Transverse colon (tissue), 4 donors: ENCODE results near the gene NRAS. TPM values are rescaled to one million over a fixed set of nuclear protein-coding genes. Genes with fewer than 3 reads are reported as not detected.

Source experiments
- DNase-seq: peaks from one replicate; pipeline ENCODE4 v3.0.0-alpha.2; 2019
- H3K27ac ChIP-seq, 4 donors: fragments of 200-600 bp; sonication (generic); 2 replicates each; pipeline ENCODE4 v1.5.1; 2016 to 2018; ENCODE audit warnings: inconsistent platforms in 4 of 4
- H3K27me3 ChIP-seq: fragments of 200-600 bp; sonication (generic); 2 replicates; pipeline ENCODE4 v1.5.1; 2017; ENCODE audit warnings: inconsistent platforms
- H3K36me3 ChIP-seq, 4 donors: fragments of 200-600 bp; sonication (generic); 2 replicates each; pipeline ENCODE4 v1.5.1; 2017 to 2019; ENCODE audit warnings: inconsistent platforms in 4 of 4
- H3K4me1 ChIP-seq, 4 donors: fragments of 200-600 bp; sonication (generic); 2 replicates each; pipeline ENCODE4 v1.5.1; 2017 to 2020; ENCODE audit warnings: inconsistent platforms in 4 of 4
- H3K4me3 ChIP-seq, 4 donors: fragments of 200-600 bp; sonication (generic); 1 replicate in 1 of 4; 2 replicates in 3 of 4; pipeline versions ENCODE4 v1.5.1 to v1.6.1; 2017 to 2019; ENCODE audit warnings: inconsistent platforms in 4 of 4
- H3K9me3 ChIP-seq, 2 donors: fragments of 200-600 bp; sonication (generic); 2 replicates each; pipeline ENCODE4 v1.5.1; 2017 to 2019; ENCODE audit warnings: inconsistent platforms in 2 of 2
- CTCF ChIP-seq, 5 experiments: fragments of 200-600 bp in 3 of 5; fragments of 450-650 bp in 2 of 5; sonication (generic) in 3 of 5; IDR thresholded peaks; 1 replicate in 2 of 5; 2 replicates in 3 of 5; pipeline ENCODE4 v1.5.1; 2016 to 2017; ENCODE audit warnings: antibody characterized with exemption in 5 of 5, inconsistent platforms in 3 of 5, mild to moderate bottlenecking in 2 of 5, moderate library complexity in 1 of 5
- EP300 ChIP-seq: sonication (generic); formaldehyde crosslinking; IDR thresholded peaks from one replicate; pipeline ENCODE4 v1.6.1; 2017; ENCODE audit warnings: antibody characterized with exemption, low read depth
- POLR2A ChIP-seq: fragments of 450-650 bp; IDR thresholded peaks from one replicate; pipeline ENCODE4 v1.6.1; 2016; ENCODE audit warnings: antibody characterized with exemption, mild to moderate bottlenecking, moderate library complexity
- POLR2AphosphoS5 ChIP-seq, 3 donors: sonication (generic); formaldehyde crosslinking; IDR thresholded peaks; one replicate each; pipeline ENCODE4 v1.6.1; 2016; ENCODE audit warnings: antibody characterized with exemption in 3 of 3
- WGBS, 2 donors: methylation state at CpG; one replicate each; pipeline ENCODE4 v1.1.5; 2018; ENCODE audit warnings: low coverage in 1 of 2; 5-methylcytosine and 5-hydroxymethylcytosine counted together
- in situ Hi-C, 4 donors: fragments of 200-750 bp; cut with MboI; loops; one replicate each; pipeline versions ENCODE4 v1.15.0 to v1.15.1; 2017; ENCODE audit warnings: low sequenced_read_pairs in 3 of 4, low pct_ligation_motif_present in 1 of 4, low pct_unique_long_range_greater_than_20kb in 1 of 4
- intact Hi-C: fragments of 100-400 bp; cut with DNase I; formaldehyde crosslinking; loops from one replicate; pipeline ENCODE4 v1.15.1; 2023; ENCODE audit warnings: low total_unique reads
- total RNA-seq, 4 donors: library from RNA; depleted of rRNA; stranded (reverse); fragments of >200 nt; gene quantifications; one replicate each; pipeline ENCODE4 v1.1.0, GENCODE V29; 2016

NRAS gene
- total RNA-seq, 4 donors from 2014 or later, result 14.5 to 56.3 (median 44.6) TPM

GRCh38 chr1:114719424-114719787 lies 2.8 kb upstream of the NRAS start:
- Histone ChIP-seq H3K4me3 (no peak overlapping the region), H3K27me3 (no peaks in the 10 kb centered on the region), H3K9me3 (no peaks in the 10 kb centered on the region), H3K36me3 (peaks cover 0 to 64% (median 26%) of the 10 kb centered on the region in 4 donors), H3K4me1 (peaks cover 16 to 31% (median 21%) of the 10 kb centered on the region in 4 donors), H3K27ac (peak overlapping the region in 1 of 4 donors; percentile 14)
- 40 to 68% methylated on average over 3 of the region's 3 CpGs for WGBS, 2 donors
- intact Hi-C loops (no loop called here), in situ Hi-C loops (loop anchor here in 1 of 4 donors (25.0 kb wide), 1 partner anchor 132 kb away; the partner anchor contains the start of gene BCAS2)
- no peak for DNase-seq
- TF ChIP-seq POLR2A (no peak), CTCF (IDR thresholded peaks at IDR 0.05) (no peak), POLR2AphosphoS5 (IDR thresholded peaks at IDR 0.05) (no peak), EP300 (no peak)

GRCh38 chr1:114718661-114719423 lies 2.3 kb upstream of the NRAS start:
- intact Hi-C loops (no loop called here), in situ Hi-C loops (loop anchor here in 1 of 4 donors (25.0 kb wide), 1 partner anchor 132 kb away; the partner anchor contains the start of gene BCAS2)
- no peaks in the 10 kb centered on the region for H3K9me3 ChIP-seq
- WGBS, 2 donors, result 76 to 87% methylated on average over 8 to 11 of the region's 11 CpGs
- H3K36me3 ChIP-seq, result peaks cover 0 to 59% (median 24%) of the 10 kb centered on the region in 4 donors
- TF ChIP-seq POLR2A, result no peak
- peak in 1 of 3 donors; percentile 16 for TF ChIP-seq POLR2AphosphoS5 (IDR thresholded peaks at IDR 0.05)
- no peak for TF ChIP-seq CTCF (IDR thresholded peaks at IDR 0.05)
- TF ChIP-seq EP300, result no peak
- peaks cover 16 to 37% (median 24%) of the 10 kb centered on the region in 4 donors for H3K4me1 ChIP-seq
- H3K4me3 ChIP-seq, result no peak overlapping the region
- H3K27me3 ChIP-seq, result no peaks in the 10 kb centered on the region
- DNase-seq, result no peak
- H3K27ac ChIP-seq, result peak overlapping the region in 1 of 4 donors; percentile 14

GRCh38 chr1:114715952-114716303 lies 643 bp downstream of the NRAS start:
- H3K27ac ChIP-seq, result peak overlapping the region; percentile 86 to 97 (median 93)
- H3K9me3 ChIP-seq, result no peaks in the 10 kb centered on the region
- peaks cover 0 to 32% (median 11%) of the 10 kb centered on the region in 4 donors for H3K36me3 ChIP-seq
- peak overlapping the region; percentile 64 to 87 (median 81) for H3K4me3 ChIP-seq
- in situ Hi-C loops, result loop anchor here in 1 of 4 donors (25.0 kb wide), 1 partner anchor 129 kb away; the partner anchor contains the start of gene BCAS2
- no peak for DNase-seq
- intact Hi-C loops, result no loop called here
- H3K27me3 ChIP-seq, result no peaks in the 10 kb centered on the region
- peaks cover 16 to 56% (median 33%) of the 10 kb centered on the region in 4 donors for H3K4me1 ChIP-seq
- TF ChIP-seq POLR2AphosphoS5 (IDR thresholded peaks at IDR 0.05) (no peak), CTCF (IDR thresholded peaks at IDR 0.05) (no peak), POLR2A (no peak), EP300 (no peak)
- 35 to 42% methylated on average over 3 to 4 of the region's 4 CpGs for WGBS, 2 donors

GRCh38 chr1:114712977-114713376 lies 3.6 kb downstream of the NRAS start:
- intact Hi-C loops (no loop called here), in situ Hi-C loops (loop anchor here in 1 of 4 donors (25.0 kb wide), 1 partner anchor 126 kb away; the partner anchor contains the start of gene BCAS2)
- DNase-seq, result peak; percentile 40
- WGBS, 2 donors, result 48 to 49% methylated on average over 4 of the region's 4 CpGs
- Histone ChIP-seq H3K4me3 (no peak overlapping the region), H3K36me3 (peaks cover 0 to 23% (median 11%) of the 10 kb centered on the region in 4 donors), H3K27ac (peak overlapping the region; percentile 42 to 74 (median 56)), H3K27me3 (no peaks in the 10 kb centered on the region), H3K4me1 (peaks cover 16 to 52% (median 31%) of the 10 kb centered on the region in 4 donors), H3K9me3 (no peaks in the 10 kb centered on the region)
- TF ChIP-seq POLR2A (no peak), EP300 (no peak), CTCF (IDR thresholded peaks at IDR 0.05) (no peak), POLR2AphosphoS5 (IDR thresholded peaks at IDR 0.05) (no peak)
